A549 (cell line): ENCODE measurements around the gene MPDU1. TPM values are rescaled to one million over a fixed set of nuclear protein-coding genes. Genes with fewer than 3 reads are reported as not detected.

ENCODE experiments used
- ATAC-seq, 2 experiments: fragments of 200-7000 bp in 1 of 2; fragments of >200 bp in 1 of 2; cut with Nextera tagmentation in 1 of 2; cut with Tn5 transposase in 1 of 2; 3 replicates each; pipeline versions ENCODE4 v1.8.0 to v1.9.1; 2018 to 2020; ENCODE audit warnings: mild to moderate bottlenecking in 1 of 2, moderate library complexity in 1 of 2
- CTCF ChIA-PET: fragments of 300-600 bp; sonication (Branson Sonifier 250); formaldehyde crosslinking; extraction: SDS; loops from one replicate; lab custom pipeline; 2021; ENCODE audit warnings: antibody characterized with exemption, inconsistent platforms; lab: Yijun Ruan, JAX
- POLR2A ChIA-PET: fragments of 350-600 bp; formaldehyde crosslinking; extraction: SDS; loops from one replicate; lab custom pipeline; 2021; ENCODE audit warnings: antibody characterized with exemption, inconsistent platforms; lab: Yijun Ruan, JAX
- DNase-seq, 2 experiments: peaks; one replicate each; pipeline versions ENCODE4 v3.0.0 to v3.0.0-alpha.2; 2011 to 2016; ENCODE audit warnings: low read depth in 1 of 2, low spot score in 1 of 2
- FAIRE-seq: peaks from 2 replicates; lab custom pipeline; 2011; peaks lifted over from hg19 to GRCh38; lab: Jason Lieb, UNC
- H3K27ac ChIP-seq, 2 experiments: fragments of >200 bp; sonication (Bioruptor Twin); formaldehyde crosslinking; 3 replicates each; pipeline ENCODE4 v1.5.1; 2016 to 2017
- H3K4me1 ChIP-seq: fragments of >200 bp; sonication (Bioruptor Twin); formaldehyde crosslinking; 3 replicates; pipeline ENCODE4 v1.6.1; 2016
- H3K4me2 ChIP-seq: fragments of >200 bp; sonication (Bioruptor Twin); formaldehyde crosslinking; 3 replicates; pipeline ENCODE4 v1.6.1; 2016
- H3K4me3 ChIP-seq: fragments of >200 bp; sonication (Bioruptor Twin); formaldehyde crosslinking; 3 replicates; pipeline ENCODE4 v1.5.1; 2016
- H3K9me3 ChIP-seq: fragments of >200 bp; sonication (Bioruptor Twin); formaldehyde crosslinking; 3 replicates; pipeline ENCODE4 v1.6.1; 2016
- BHLHE40 ChIP-seq: IDR thresholded peaks from 2 replicates; pipeline ENCODE4 v1.6.1; 2012; ENCODE audit warnings: low read depth, low read length, inconsistent platforms
- CBX8 ChIP-seq: fragments of 200-600 bp; sonication (generic); IDR thresholded peaks from 2 replicates; pipeline ENCODE4 v1.6.1; 2016
- CEBPB ChIP-seq, 2 experiments: fragments of >200 bp in 1 of 2; sonication (Bioruptor Twin) in 1 of 2; formaldehyde crosslinking in 1 of 2; IDR thresholded peaks; 2 replicates each; pipeline ENCODE4 v1.6.1; 2012 to 2016
- CHD2 ChIP-seq: fragments of 150-350 bp; IDR thresholded peaks from 2 replicates; pipeline ENCODE4 v1.6.1; 2014; ENCODE audit warnings: low read length; ENCODE audit not compliant: partially characterized antibody
- CHD4 ChIP-seq: fragments of 200-600 bp; sonication (generic); IDR thresholded peaks from 2 replicates; pipeline ENCODE4 v1.6.1; 2016; ENCODE audit warnings: antibody characterized with exemption, mild to moderate bottlenecking, borderline replicate concordance
- ESRRA ChIP-seq: fragments of 150-350 bp; IDR thresholded peaks from 2 replicates; pipeline ENCODE4 v1.6.1; 2014; ENCODE audit warnings: mild to moderate bottlenecking, low read length, borderline replicate concordance
- FOSL2 ChIP-seq, 2 experiments: fragments of 450-650 bp in 1 of 2; fragments of >200 bp in 1 of 2; sonication (Bioruptor Twin) in 1 of 2; formaldehyde crosslinking; IDR thresholded peaks; 2 replicates each; pipeline versions ENCODE4 v1.5.0 to v1.6.1; 2016 to 2020; ENCODE audit warnings: mild to moderate bottlenecking in 1 of 2, moderate library complexity in 1 of 2
- HDAC2 ChIP-seq: fragments of 200-600 bp; sonication (generic); IDR thresholded peaks from 2 replicates; pipeline ENCODE4 v1.6.1; 2016
- HEYL ChIP-seq: fragments of 250-450 bp; sonication (Bioruptor Pico); IDR thresholded peaks from 2 replicates; pipeline ENCODE4 v1.8.0; 2021; ENCODE audit warnings: mild to moderate bottlenecking, moderate library complexity
- HOXB13 ChIP-seq: fragments of 250-450 bp; sonication (Bioruptor Pico); IDR thresholded peaks from 2 replicates; pipeline ENCODE4 v1.5.0; 2020; ENCODE audit warnings: low read depth, mild to moderate bottlenecking, moderate library complexity
- HOXB5 ChIP-seq: fragments of 250-450 bp; sonication (Bioruptor Pico); IDR thresholded peaks from 2 replicates; pipeline ENCODE4 v1.5.0; 2020; ENCODE audit warnings: mild to moderate bottlenecking, moderate library complexity
- KDM1A ChIP-seq: fragments of 200-600 bp; sonication (generic); IDR thresholded peaks from 2 replicates; pipeline ENCODE4 v1.6.1; 2016; ENCODE audit warnings: low read depth, mild to moderate bottlenecking
- KDM5A ChIP-seq: fragments of 200-600 bp; sonication (generic); IDR thresholded peaks from 2 replicates; pipeline ENCODE4 v1.6.1; 2016; ENCODE audit warnings: antibody characterized with exemption, mild to moderate bottlenecking
- MAZ ChIP-seq: fragments of 150-350 bp; IDR thresholded peaks from 2 replicates; pipeline ENCODE4 v1.6.1; 2014; ENCODE audit warnings: antibody characterized with exemption, low read depth, low read length, borderline replicate concordance
- NFE2L2 ChIP-seq: fragments of 150-350 bp; conservative IDR thresholded peaks from 2 replicates; pipeline ENCODE4 v1.6.1; 2014; ENCODE audit warnings: low read length
- NPAS2 ChIP-seq: fragments of 250-450 bp; sonication (Bioruptor Pico); IDR thresholded peaks from 2 replicates; pipeline ENCODE4 v1.8.0; 2022; ENCODE audit warnings: mild to moderate bottlenecking, moderate library complexity, borderline replicate concordance
- NR3C1 ChIP-seq: fragments of >200 bp; sonication (Bioruptor Twin); formaldehyde crosslinking; IDR thresholded peaks from 3 replicates; pipeline ENCODE4 v1.6.1; 2017
- RAD21 ChIP-seq, 2 experiments: fragments of >200 bp in 1 of 2; sonication (Bioruptor Twin) in 1 of 2; formaldehyde crosslinking in 1 of 2; IDR thresholded peaks in 1 of 2; conservative IDR thresholded peaks in 1 of 2; 2 replicates in 1 of 2; 3 replicates in 1 of 2; pipeline ENCODE4 v1.6.1; 2012 to 2018; ENCODE audit warnings: inconsistent platforms in 1 of 2
- RCOR1 ChIP-seq: fragments of 150-350 bp; IDR thresholded peaks from 2 replicates; pipeline ENCODE4 v1.6.1; 2014; ENCODE audit warnings: antibody characterized with exemption, low read length, low read depth
- RFX5 ChIP-seq: fragments of 450-650 bp; IDR thresholded peaks from 2 replicates; pipeline ENCODE4 v1.7.1; 2014; ENCODE audit warnings: antibody characterized with exemption, mild to moderate bottlenecking, moderate library complexity
- SMC3 ChIP-seq: fragments of >200 bp; sonication (Bioruptor Twin); formaldehyde crosslinking; IDR thresholded peaks from 3 replicates; pipeline ENCODE4 v1.6.1; 2018; ENCODE audit warnings: inconsistent platforms
- WGBS: methylation state at CpG from one replicate; pipeline ENCODE4 v1.1.6; 2017; ENCODE audit errors: missing lambda C conversion rate; 5-methylcytosine and 5-hydroxymethylcytosine counted together
- polyA plus RNA-seq, 4 experiments: library from polyadenylated mRNA; depleted of rRNA in 3 of 4; stranded (reverse); fragments of >200 nt; fragmentation: RNase III in 1 of 4; extraction: RNeasy Plus Mini Kit Qiagen cat#74134 plus additional on column Dnase treatment in 1 of 4; gene quantifications; 2 replicates in 3 of 4; 3 replicates in 1 of 4; pipeline ENCODE4 v1.2.3, GENCODE V29; 2011 to 2017
- TF ChIP-seq, protein P1 (sequence below): fragments of 250-450 bp; sonication (Bioruptor Pico); IDR thresholded peaks from 2 replicates; pipeline ENCODE4 v1.5.0; 2020; ENCODE audit warnings: low read depth, mild to moderate bottlenecking, moderate library complexity
- TF ChIP-seq, protein P2 (sequence below): fragments of >200 bp; sonication (Bioruptor Twin); formaldehyde crosslinking; IDR thresholded peaks from 3 replicates; pipeline ENCODE4 v1.5.1; 2016
- TF ChIP-seq, protein P3 (sequence below): IDR thresholded peaks from 2 replicates; pipeline ENCODE4 v1.6.1; 2012; ENCODE audit warnings: low read depth, borderline replicate concordance
- TF ChIP-seq, protein P4 (sequence below): fragments of 150-350 bp; IDR thresholded peaks from 2 replicates; pipeline ENCODE4 v1.6.1; 2014; ENCODE audit warnings: low read depth, mild to moderate bottlenecking, low read length
- TF ChIP-seq, protein P5 (sequence below): IDR thresholded peaks from 2 replicates; pipeline ENCODE4 v1.6.1; 2012
- TF ChIP-seq, protein P6 (sequence below): fragments of 450-650 bp; IDR thresholded peaks from 2 replicates; pipeline ENCODE4 v1.6.1; 2014; ENCODE audit warnings: antibody characterized with exemption
- TF ChIP-seq, protein P7 (sequence below): fragments of 200-600 bp; sonication (generic); IDR thresholded peaks from 2 replicates; pipeline ENCODE4 v1.6.1; 2016; ENCODE audit warnings: antibody characterized with exemption, mild to moderate bottlenecking, moderate library complexity

The MPDU1 gene
- polyA plus RNA-seq, 2 of the 4 experiments (the other 2 are of a cell fraction): 134 to 148 TPM

DNA sequence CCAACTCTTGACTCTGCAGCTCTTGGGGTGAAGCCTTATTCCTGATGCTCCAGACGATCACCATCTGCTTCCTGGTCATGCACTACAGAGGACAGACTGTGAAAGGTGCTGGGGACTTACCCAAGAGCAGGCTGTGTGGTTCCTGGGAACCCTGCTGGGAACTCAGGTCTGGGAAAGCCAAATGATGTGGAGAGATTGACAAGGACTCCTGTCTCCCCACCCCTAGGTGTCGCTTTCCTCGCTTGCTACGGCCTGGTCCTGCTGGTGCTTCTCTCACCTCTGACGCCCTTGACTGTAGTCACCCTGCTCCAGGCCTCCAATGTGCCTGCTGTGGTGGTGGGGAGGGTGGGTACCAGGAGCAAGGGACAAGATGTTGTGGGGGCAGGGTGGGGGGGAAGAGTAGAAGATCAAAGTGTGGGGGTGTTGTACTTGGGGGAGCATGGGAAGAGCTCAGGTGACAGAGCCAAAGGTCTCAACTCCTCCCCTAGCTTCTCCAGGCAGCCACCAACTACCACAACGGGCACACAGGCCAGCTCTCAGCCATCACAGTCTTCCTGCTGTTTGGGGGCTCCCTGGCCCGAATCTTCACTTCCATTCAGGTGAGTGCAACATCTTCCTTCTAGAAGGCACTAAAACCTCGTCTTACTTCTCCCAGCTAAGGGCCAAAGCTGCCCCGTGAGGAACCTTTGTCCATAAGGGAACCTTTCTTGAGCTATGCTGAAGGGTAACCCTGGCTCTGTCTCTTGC, 3.2 kb downstream of the MPDU1 start:
- ChIA-PET POLR2A (interaction anchor here (0.9 to 5.0 kb wide), 5 partner anchors 9 to 107 kb away, joined by 3 to 97 read pairs (median 3); partner anchors contain the start of genes FXR2, TP53, WRAP53 and ZBTB4), CTCF (interaction anchor here (0.5 to 12.1 kb wide), 31 partner anchors 9 to 473 kb away, joined by 3 to 184 read pairs (median 4); partner anchors contain the start of genes DNAH2, FXR2, SAT2 and TP53)
- ATAC-seq (peak; percentile 41 to 47), FAIRE-seq (peak; percentile 94), DNase-seq (peak; percentile 85 to 89)
- Histone ChIP-seq H3K4me3 (no peak overlapping the region), H3K27ac (peak overlapping the region in 1 of 2 experiments; percentile 32; a peak in 2 of 6 replicates), H3K4me1 (peaks cover 48% of the 10 kb centered on the region), H3K9me3 (no peaks in the 10 kb centered on the region), H3K4me2 (no peak overlapping the region)
- 51% methylated on average over 9 of the region's 9 CpGs for WGBS
- TF ChIP-seq CHD2: no peak
- no peak for TF ChIP-seq KDM5A
- TF ChIP-seq HEYL (CRISPR knock-in tag): no peak
- peak; percentile 31; the same call in 2 of the 3 replicates for TF ChIP-seq SMC3
- TF ChIP-seq FOSL2 (IDR thresholded peaks at IDR 0.05): no peak
- no peak for TF ChIP-seq FOSL2 (CRISPR knock-in tag; IDR thresholded peaks at IDR 0.05)
- TF ChIP-seq, protein P1, sequence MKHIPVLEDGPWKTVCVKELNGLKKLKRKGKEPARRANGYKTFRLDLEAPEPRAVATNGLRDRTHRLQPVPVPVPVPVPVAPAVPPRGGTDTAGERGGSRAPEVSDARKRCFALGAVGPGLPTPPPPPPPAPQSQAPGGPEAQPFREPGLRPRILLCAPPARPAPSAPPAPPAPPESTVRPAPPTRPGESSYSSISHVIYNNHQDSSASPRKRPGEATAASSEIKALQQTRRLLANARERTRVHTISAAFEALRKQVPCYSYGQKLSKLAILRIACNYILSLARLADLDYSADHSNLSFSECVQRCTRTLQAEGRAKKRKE (CRISPR knock-in tag): no peak
- TF ChIP-seq, protein P2, sequence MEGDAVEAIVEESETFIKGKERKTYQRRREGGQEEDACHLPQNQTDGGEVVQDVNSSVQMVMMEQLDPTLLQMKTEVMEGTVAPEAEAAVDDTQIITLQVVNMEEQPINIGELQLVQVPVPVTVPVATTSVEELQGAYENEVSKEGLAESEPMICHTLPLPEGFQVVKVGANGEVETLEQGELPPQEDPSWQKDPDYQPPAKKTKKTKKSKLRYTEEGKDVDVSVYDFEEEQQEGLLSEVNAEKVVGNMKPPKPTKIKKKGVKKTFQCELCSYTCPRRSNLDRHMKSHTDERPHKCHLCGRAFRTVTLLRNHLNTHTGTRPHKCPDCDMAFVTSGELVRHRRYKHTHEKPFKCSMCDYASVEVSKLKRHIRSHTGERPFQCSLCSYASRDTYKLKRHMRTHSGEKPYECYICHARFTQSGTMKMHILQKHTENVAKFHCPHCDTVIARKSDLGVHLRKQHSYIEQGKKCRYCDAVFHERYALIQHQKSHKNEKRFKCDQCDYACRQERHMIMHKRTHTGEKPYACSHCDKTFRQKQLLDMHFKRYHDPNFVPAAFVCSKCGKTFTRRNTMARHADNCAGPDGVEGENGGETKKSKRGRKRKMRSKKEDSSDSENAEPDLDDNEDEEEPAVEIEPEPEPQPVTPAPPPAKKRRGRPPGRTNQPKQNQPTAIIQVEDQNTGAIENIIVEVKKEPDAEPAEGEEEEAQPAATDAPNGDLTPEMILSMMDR: peak; percentile 73
- no peak for TF ChIP-seq RFX5
- TF ChIP-seq HOXB5: no peak
- TF ChIP-seq RCOR1: no peak
- no peak for TF ChIP-seq NR3C1
- TF ChIP-seq, protein P3, sequence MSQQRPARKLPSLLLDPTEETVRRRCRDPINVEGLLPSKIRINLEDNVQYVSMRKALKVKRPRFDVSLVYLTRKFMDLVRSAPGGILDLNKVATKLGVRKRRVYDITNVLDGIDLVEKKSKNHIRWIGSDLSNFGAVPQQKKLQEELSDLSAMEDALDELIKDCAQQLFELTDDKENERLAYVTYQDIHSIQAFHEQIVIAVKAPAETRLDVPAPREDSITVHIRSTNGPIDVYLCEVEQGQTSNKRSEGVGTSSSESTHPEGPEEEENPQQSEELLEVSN: no peak
- TF ChIP-seq KDM1A: no peak
- no peak for TF ChIP-seq NPAS2 (CRISPR knock-in tag)
- no peak for TF ChIP-seq MAZ
- TF ChIP-seq ESRRA: peak; percentile 83; the same call in 1 of the 2 replicates
- TF ChIP-seq CHD4: no peak
- peak; percentile 48 to 65; a peak in 4 of 5 replicates for TF ChIP-seq RAD21 (conservative IDR thresholded peaks at IDR 0.05 in 1 of 2, IDR thresholded peaks at IDR 0.05 in 1 of 2)
- TF ChIP-seq, protein P4, sequence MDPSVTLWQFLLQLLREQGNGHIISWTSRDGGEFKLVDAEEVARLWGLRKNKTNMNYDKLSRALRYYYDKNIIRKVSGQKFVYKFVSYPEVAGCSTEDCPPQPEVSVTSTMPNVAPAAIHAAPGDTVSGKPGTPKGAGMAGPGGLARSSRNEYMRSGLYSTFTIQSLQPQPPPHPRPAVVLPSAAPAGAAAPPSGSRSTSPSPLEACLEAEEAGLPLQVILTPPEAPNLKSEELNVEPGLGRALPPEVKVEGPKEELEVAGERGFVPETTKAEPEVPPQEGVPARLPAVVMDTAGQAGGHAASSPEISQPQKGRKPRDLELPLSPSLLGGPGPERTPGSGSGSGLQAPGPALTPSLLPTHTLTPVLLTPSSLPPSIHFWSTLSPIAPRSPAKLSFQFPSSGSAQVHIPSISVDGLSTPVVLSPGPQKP: no peak
- TF ChIP-seq CEBPB (IDR thresholded peaks at IDR 0.05): no peak
- TF ChIP-seq, protein P5, sequence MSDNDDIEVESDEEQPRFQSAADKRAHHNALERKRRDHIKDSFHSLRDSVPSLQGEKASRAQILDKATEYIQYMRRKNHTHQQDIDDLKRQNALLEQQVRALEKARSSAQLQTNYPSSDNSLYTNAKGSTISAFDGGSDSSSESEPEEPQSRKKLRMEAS: no peak
- TF ChIP-seq BHLHE40: no peak
- TF ChIP-seq, protein P6, sequence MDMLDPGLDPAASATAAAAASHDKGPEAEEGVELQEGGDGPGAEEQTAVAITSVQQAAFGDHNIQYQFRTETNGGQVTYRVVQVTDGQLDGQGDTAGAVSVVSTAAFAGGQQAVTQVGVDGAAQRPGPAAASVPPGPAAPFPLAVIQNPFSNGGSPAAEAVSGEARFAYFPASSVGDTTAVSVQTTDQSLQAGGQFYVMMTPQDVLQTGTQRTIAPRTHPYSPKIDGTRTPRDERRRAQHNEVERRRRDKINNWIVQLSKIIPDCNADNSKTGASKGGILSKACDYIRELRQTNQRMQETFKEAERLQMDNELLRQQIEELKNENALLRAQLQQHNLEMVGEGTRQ: no peak
- TF ChIP-seq CBX8: no peak
- no peak for TF ChIP-seq HOXB13 (CRISPR knock-in tag)
- TF ChIP-seq HDAC2: no peak
- TF ChIP-seq, protein P7, sequence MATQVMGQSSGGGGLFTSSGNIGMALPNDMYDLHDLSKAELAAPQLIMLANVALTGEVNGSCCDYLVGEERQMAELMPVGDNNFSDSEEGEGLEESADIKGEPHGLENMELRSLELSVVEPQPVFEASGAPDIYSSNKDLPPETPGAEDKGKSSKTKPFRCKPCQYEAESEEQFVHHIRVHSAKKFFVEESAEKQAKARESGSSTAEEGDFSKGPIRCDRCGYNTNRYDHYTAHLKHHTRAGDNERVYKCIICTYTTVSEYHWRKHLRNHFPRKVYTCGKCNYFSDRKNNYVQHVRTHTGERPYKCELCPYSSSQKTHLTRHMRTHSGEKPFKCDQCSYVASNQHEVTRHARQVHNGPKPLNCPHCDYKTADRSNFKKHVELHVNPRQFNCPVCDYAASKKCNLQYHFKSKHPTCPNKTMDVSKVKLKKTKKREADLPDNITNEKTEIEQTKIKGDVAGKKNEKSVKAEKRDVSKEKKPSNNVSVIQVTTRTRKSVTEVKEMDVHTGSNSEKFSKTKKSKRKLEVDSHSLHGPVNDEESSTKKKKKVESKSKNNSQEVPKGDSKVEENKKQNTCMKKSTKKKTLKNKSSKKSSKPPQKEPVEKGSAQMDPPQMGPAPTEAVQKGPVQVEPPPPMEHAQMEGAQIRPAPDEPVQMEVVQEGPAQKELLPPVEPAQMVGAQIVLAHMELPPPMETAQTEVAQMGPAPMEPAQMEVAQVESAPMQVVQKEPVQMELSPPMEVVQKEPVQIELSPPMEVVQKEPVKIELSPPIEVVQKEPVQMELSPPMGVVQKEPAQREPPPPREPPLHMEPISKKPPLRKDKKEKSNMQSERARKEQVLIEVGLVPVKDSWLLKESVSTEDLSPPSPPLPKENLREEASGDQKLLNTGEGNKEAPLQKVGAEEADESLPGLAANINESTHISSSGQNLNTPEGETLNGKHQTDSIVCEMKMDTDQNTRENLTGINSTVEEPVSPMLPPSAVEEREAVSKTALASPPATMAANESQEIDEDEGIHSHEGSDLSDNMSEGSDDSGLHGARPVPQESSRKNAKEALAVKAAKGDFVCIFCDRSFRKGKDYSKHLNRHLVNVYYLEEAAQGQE: no peak
- no peak for TF ChIP-seq NFE2L2
